ENCODE results near the gene ZNF793.

ZNF793 gene

DNA sequence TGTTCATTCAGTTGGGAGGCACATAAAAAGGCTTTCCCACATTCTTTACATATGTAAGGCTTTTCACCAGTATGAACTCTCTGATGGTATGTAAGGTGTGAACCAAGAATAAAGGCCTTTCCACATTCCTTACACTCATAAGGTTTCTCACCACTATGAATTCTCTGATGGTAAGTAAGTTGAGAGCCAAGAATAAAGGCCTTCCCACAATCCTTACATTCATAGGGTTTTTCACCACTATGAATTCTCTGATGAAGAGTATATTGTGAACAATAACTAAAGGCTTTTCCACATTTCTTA, 58.6 kb downstream of the ZNF793 start:
- DNase-seq (ENCODE audit: low read depth, low spot score) = no peak
- Histone ChIP-seq H3K36me3 (ENCODE audit: control insufficient read depth, insufficient read depth, low read length) (peaks cover 2% of the 10 kb centered on the region; the same call in 1 of the 2 replicates), H3K4me1 (ENCODE audit: control insufficient read depth, insufficient read depth, low read length) (no peaks in the 10 kb centered on the region), H3K27me3 (ENCODE audit: control insufficient read depth, insufficient read depth, low read length) (no peaks in the 10 kb centered on the region), H3K9me3 (ENCODE audit: control insufficient read depth, insufficient read depth, low read length) (peaks cover 4% of the 10 kb centered on the region; the same call in 1 of the 2 replicates), H3K4me3 (ENCODE audit: low read length) (no peak overlapping the region), H3K27ac (ENCODE audit: low read length) (no peak overlapping the region)

DNA sequence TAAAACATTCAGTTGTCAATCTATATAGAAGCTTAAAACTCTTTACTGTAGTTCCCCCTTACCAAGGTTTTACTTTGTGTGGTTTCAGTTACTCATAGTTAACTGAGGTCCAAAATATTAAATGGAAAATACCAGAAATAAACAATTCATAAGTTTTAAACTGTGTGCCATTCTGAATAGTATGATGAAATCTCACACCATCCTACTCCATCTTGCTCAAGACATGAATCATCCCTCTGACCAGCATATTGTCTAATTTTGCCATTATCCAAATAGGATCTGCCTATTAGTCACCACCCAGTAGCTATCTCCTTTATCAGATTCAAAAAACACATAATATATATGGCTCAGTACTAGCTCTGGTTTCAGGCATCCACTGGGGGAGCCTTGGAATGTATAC, 65.5 kb downstream of the ZNF793 start:
- no peaks in the 10 kb centered on the region for H3K36me3 ChIP-seq (ENCODE audit: control insufficient read depth, insufficient read depth, low read length)
- H3K27me3 ChIP-seq (ENCODE audit: control insufficient read depth, insufficient read depth, low read length) = no peaks in the 10 kb centered on the region
- no peak overlapping the region for H3K27ac ChIP-seq (ENCODE audit: low read length)
- H3K9me3 ChIP-seq (ENCODE audit: control insufficient read depth, insufficient read depth, low read length) = no peaks in the 10 kb centered on the region; the same call in 1 of the 2 replicates
- no peak overlapping the region for H3K4me3 ChIP-seq (ENCODE audit: low read length)
- DNase-seq (ENCODE audit: low read depth, low spot score) = no peak
- H3K4me1 ChIP-seq (ENCODE audit: control insufficient read depth, insufficient read depth, low read length) = no peaks in the 10 kb centered on the region

- Histone ChIP-seq H3K4me1 (ENCODE audit: control insufficient read depth, insufficient read depth, low read length) (no peaks in the 10 kb centered on the region), H3K27ac (ENCODE audit: low read length) (no peak overlapping the region), H3K4me3 (ENCODE audit: low read length) (no peak overlapping the region), H3K36me3 (ENCODE audit: control insufficient read depth, insufficient read depth, low read length) (0 out of 2 replicates have a peak, but pooled peaks cover 2% of the 10 kb centered on the region), H3K27me3 (ENCODE audit: control insufficient read depth, insufficient read depth, low read length) (no peaks in the 10 kb centered on the region), H3K9me3 (ENCODE audit: control insufficient read depth, insufficient read depth, low read length) (no peaks in the 10 kb centered on the region)
- no peak for DNase-seq (ENCODE audit: low read depth, low spot score)
- WGBS (ENCODE audit: insufficient coverage, insufficient read length) = no CpG with 5 or more reads among the region's 2 CpGs
Observed at GRCh38 chr19:37583340-37583739, 76.6 kb downstream of the ZNF793 start.

Data from iPS DF 6.9 (cell line).